WTC11 (cell line): ENCODE results near the gene KRT6C.
"Not testable (repeated sequence)": the region's sequence is repeated elsewhere in the genome, so short reads cannot be mapped to it uniquely, and the experiment has no call there.

Experiments
- ATF1 ChIP-seq: sonication (generic); formaldehyde crosslinking; IDR thresholded peaks from 2 replicates; pipeline ENCODE4 v1.8.1; 2023; ENCODE audit warnings: mild to moderate bottlenecking, moderate library complexity, missing genetic modification reagents
- CBFB ChIP-seq: sonication (generic); formaldehyde crosslinking; IDR thresholded peaks from 2 replicates; pipeline ENCODE4 v1.8.1; 2022; ENCODE audit warnings: mild to moderate bottlenecking, low read depth, missing genetic modification reagents
- CREM ChIP-seq: sonication (generic); formaldehyde crosslinking; IDR thresholded peaks from 2 replicates; pipeline ENCODE4 v1.8.1; 2022; ENCODE audit warnings: mild to moderate bottlenecking, missing genetic modification reagents, moderate library complexity
- CTCF ChIP-seq: fragments of 200-600 bp; IDR thresholded peaks from 2 replicates; pipeline ENCODE4 v1.8.0; 2022; ENCODE audit warnings: antibody characterized with exemption
- E2F4 ChIP-seq: sonication (generic); formaldehyde crosslinking; IDR thresholded peaks from 2 replicates; pipeline ENCODE4 v1.8.1; 2022; ENCODE audit warnings: low read depth, mild to moderate bottlenecking, moderate library complexity, missing genetic modification reagents, borderline replicate concordance
- ESRRA ChIP-seq: sonication (generic); formaldehyde crosslinking; IDR thresholded peaks from 2 replicates; pipeline ENCODE4 v1.8.1; 2022; ENCODE audit warnings: mild to moderate bottlenecking, missing genetic modification reagents, borderline replicate concordance
- JUN ChIP-seq: sonication (generic); formaldehyde crosslinking; IDR thresholded peaks from 2 replicates; pipeline ENCODE4 v1.8.0; 2023; ENCODE audit warnings: mild to moderate bottlenecking, missing genetic modification reagents
- KAT7 ChIP-seq: sonication (generic); formaldehyde crosslinking; IDR thresholded peaks from 2 replicates; pipeline ENCODE4 v1.8.1; 2023; ENCODE audit warnings: missing genetic modification reagents, mild to moderate bottlenecking, borderline replicate concordance
- PREB ChIP-seq: sonication (generic); formaldehyde crosslinking; IDR thresholded peaks from 2 replicates; pipeline ENCODE4 v1.8.1; 2022; ENCODE audit warnings: mild to moderate bottlenecking, missing genetic modification reagents, moderate library complexity, borderline replicate concordance
- SMAD3 ChIP-seq: sonication (generic); formaldehyde crosslinking; IDR thresholded peaks from 2 replicates; pipeline ENCODE4 v1.8.0; 2022; ENCODE audit warnings: missing genetic modification reagents, mild to moderate bottlenecking, borderline replicate concordance
- SMAD4 ChIP-seq: sonication (generic); formaldehyde crosslinking; IDR thresholded peaks from 2 replicates; pipeline ENCODE4 v1.8.0; 2022; ENCODE audit warnings: mild to moderate bottlenecking, missing genetic modification reagents
- STAT6 ChIP-seq: sonication (generic); formaldehyde crosslinking; conservative IDR thresholded peaks from 2 replicates; pipeline ENCODE4 v1.8.1; 2023; ENCODE audit warnings: mild to moderate bottlenecking, low read depth, missing genetic modification reagents, moderate library complexity
- USF2 ChIP-seq: sonication (generic); formaldehyde crosslinking; IDR thresholded peaks from 2 replicates; pipeline ENCODE4 v1.8.1; 2023; ENCODE audit warnings: mild to moderate bottlenecking, missing genetic modification reagents, moderate library complexity
- ZNF138 ChIP-seq: sonication (generic); formaldehyde crosslinking; conservative IDR thresholded peaks from 2 replicates; pipeline ENCODE4 v1.8.1; 2022; ENCODE audit warnings: mild to moderate bottlenecking, moderate library complexity, missing genetic modification reagents

DNA sequence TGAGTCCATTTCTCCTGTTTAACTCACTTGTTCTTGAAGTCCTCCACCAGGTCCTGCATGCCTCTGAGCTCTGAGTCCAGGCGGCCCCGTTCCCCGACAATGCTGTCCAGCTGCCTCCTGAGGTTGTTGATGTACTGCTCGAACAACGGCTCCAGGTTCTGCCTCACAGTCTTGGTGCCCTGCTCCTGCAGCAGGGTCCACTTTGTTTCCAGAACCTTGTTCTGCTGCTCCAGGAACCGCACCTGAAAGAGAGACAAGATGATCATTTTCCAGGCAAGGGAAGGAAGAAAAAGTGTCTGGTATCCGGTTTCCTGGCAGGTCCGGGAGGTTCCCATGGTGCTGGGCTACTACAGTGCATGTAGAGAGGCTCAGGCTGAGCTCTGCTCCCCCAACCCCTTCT, 17.9 kb upstream of the KRT6C start:
- TF ChIP-seq ZNF138; CTCF; JUN (CRISPR knock-in tag); CBFB (CRISPR knock-in tag); CREM (CRISPR knock-in tag); PREB (CRISPR knock-in tag); E2F4 (CRISPR knock-in tag); KAT7 (CRISPR knock-in tag); ATF1 (CRISPR knock-in tag); ESRRA; SMAD4 (CRISPR knock-in tag); USF2 (CRISPR knock-in tag); SMAD3 (CRISPR knock-in tag); STAT6 (CRISPR knock-in tag): not testable (repeated sequence)
